Activated naive CD4-positive, alpha-beta T cell treated with anti-CD3 and anti-CD28 coated beads, Interleukin-2, amount 50 U/mL, for 72 hours (primary cell): Measurements from ENCODE around the gene NOP9. TPM values are rescaled to one million over a fixed set of nuclear protein-coding genes. Genes with fewer than 3 reads are reported as not detected.
A peak's percentile ranks its signal among the peaks of the same experiment; 100 is the strongest.

ENCODE experiments used
- ATAC-seq, 2 donors: fragments of 150-1000 bp; cut with Tn5 transposase; 2 replicates each; pipeline ENCODE4 v1.10.0; 2021; ENCODE audit warnings: mild to moderate bottlenecking in 2 of 2, moderate library complexity in 2 of 2
- DNase-seq, 2 donors: peaks; one replicate each; pipeline ENCODE4 v3.0.0; 2021 to 2022; ENCODE audit warnings: low spot score in 2 of 2
- H3K27ac Mint-ChIP-seq, 2 donors: one replicate each; pipeline ENCODE4 v1.8.0; 2022; ENCODE audit warnings: mild to moderate bottlenecking in 2 of 2, mixed read lengths in 2 of 2
- H3K36me3 Mint-ChIP-seq, 2 donors: one replicate each; pipeline ENCODE4 v1.8.0; 2022; ENCODE audit warnings: mixed read lengths in 2 of 2
- H3K9me3 Mint-ChIP-seq, 2 donors: one replicate each; pipeline ENCODE4 v1.8.0; 2022; ENCODE audit warnings: mixed read lengths in 2 of 2
- total RNA-seq, 2 donors: library from RNA; stranded (reverse); gene quantifications; one replicate each; pipeline ENCODE4 v1.2.3, GENCODE V29; 2022

NOP9 gene
- total RNA-seq, 2 donors from 2014 or later, result 30.5 TPM

DNA sequence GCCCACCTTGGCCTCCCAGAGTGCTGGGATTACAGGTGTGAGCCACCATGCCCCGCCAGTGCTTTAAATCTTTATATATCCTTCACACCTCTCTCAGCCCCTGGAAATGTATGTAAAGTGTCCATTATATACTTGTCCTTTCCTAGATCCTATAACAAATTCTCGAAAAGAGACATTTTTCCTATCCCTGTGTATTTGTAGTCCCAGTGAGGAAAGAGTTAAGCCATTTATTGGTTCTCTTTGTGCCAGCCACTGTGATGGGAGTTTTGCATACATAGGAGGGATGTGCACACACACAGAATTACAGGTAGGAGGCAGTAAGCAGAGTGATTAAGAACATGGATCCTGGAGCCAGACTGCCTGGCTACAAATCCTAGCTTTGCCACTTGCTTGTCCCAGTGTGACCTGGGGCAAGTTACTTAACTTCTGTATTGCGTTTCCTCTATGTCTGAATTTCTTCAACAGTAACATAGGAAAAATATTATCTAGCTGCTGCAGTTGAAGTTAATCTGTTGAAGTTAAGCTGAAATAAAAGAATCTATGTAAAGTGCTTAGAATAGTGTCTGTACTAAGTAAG is 26.1 kb upstream of the NOP9 start:
- H3K9me3 Mint-ChIP-seq, result peaks cover 0 to 4% of the 10 kb centered on the region in 2 donors
- peak overlapping the region; percentile 68 to 73 for H3K27ac Mint-ChIP-seq
- DNase-seq, result no peak
- peaks cover 4 to 5% of the 10 kb centered on the region in 2 donors for H3K36me3 Mint-ChIP-seq
- ATAC-seq, result no peak

- peaks cover 4 to 8% of the 10 kb centered on the region in 2 donors for H3K36me3 Mint-ChIP-seq
- peak overlapping the region; percentile 45 to 73 for H3K27ac Mint-ChIP-seq
- peak; percentile 71 to 77 for ATAC-seq
- peaks cover 0 to 8% of the 10 kb centered on the region in 2 donors for H3K9me3 Mint-ChIP-seq
- DNase-seq, result peak; percentile 54 to 70
These were observed 25.5 kb upstream of the NOP9 start for GRCh38 chr14:24274101-24274543.

DNA sequence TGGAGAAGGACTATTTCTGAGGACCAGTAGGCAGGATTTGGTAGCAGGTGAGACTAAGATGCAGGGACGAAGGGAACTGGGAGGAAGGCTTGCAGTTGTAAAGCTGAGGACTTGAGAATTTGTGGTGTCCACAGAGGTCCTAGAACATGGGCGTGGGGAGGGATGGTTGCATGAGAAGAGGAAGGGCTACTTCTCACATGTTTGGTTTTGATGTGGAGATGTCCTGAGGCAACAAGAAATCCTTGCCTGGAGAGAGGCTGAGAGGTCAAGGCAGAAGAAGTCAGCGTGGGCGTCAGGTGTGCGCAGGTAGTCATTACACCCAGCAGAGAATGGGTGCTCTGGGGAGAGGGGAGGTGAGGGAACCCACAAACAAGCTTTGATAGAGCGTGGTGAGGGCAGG is 22.6 kb upstream of the NOP9 start:
- H3K27ac Mint-ChIP-seq, result no peak overlapping the region
- ATAC-seq (no peak), DNase-seq (no peak)
- H3K9me3 Mint-ChIP-seq, result peaks cover 0 to 8% of the 10 kb centered on the region in 2 donors
- H3K36me3 Mint-ChIP-seq, result peaks cover 4 to 8% of the 10 kb centered on the region in 2 donors

DNA sequence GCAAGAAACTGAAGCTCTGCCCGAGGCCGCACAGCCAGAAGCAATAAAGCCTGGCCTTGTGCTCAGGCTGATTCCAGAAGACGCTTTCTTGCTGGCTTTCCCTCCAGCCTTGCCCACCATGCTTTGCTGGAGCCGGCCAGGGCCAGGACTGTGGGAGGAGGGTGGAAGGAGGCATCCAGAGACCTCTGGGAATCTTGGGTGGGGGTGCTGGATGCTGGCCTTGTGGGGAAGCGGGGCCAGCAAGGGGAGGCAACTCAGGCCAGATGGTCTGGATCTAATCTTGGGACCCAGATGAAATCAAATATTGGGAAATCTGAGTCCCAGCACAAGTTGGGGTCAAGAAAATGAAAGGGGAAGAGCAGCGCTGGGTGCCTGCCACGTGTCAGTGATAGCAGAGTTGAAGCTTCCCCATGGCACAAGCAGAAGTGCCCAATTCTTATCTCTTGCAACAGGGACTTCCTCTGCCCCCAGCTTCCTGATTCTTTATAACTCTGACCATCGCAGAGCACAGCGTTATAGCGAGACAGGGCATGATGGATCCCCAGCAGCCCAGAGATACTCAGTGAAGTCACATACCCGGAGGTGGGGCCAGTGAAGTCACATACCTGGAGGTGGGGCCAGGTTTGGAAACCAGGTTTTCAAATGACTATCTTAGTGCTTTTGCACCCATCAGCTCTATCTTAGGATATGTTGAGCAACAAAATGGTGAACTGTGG is 21.9 kb upstream of the NOP9 start:
- no peak for ATAC-seq
- Mint-ChIP-seq H3K27ac (peak overlapping the region; percentile 23 to 45), H3K36me3 (peaks cover 4 to 8% of the 10 kb centered on the region in 2 donors), H3K9me3 (peaks cover 0 to 8% of the 10 kb centered on the region in 2 donors)
- DNase-seq, result no peak

GRCh38 chr14:24278424-24278823 is 21.2 kb upstream of the NOP9 start:
- Mint-ChIP-seq H3K36me3 (peaks cover 4 to 8% of the 10 kb centered on the region in 2 donors), H3K9me3 (peaks cover 0 to 8% of the 10 kb centered on the region in 2 donors), H3K27ac (peak overlapping the region; percentile 23 to 73)
- ATAC-seq, result no peak
- DNase-seq, result no peak

- peaks cover 0 to 8% of the 10 kb centered on the region in 2 donors for H3K9me3 Mint-ChIP-seq
- ATAC-seq, result peak; percentile 77 to 98
- peak overlapping the region; percentile 23 to 37 for H3K27ac Mint-ChIP-seq
- peaks cover 4 to 8% of the 10 kb centered on the region in 2 donors for H3K36me3 Mint-ChIP-seq
- DNase-seq, result peak; percentile 25 to 78
These were observed 20.1 kb upstream of the NOP9 start for GRCh38 chr14:24279301-24280186.

DNA sequence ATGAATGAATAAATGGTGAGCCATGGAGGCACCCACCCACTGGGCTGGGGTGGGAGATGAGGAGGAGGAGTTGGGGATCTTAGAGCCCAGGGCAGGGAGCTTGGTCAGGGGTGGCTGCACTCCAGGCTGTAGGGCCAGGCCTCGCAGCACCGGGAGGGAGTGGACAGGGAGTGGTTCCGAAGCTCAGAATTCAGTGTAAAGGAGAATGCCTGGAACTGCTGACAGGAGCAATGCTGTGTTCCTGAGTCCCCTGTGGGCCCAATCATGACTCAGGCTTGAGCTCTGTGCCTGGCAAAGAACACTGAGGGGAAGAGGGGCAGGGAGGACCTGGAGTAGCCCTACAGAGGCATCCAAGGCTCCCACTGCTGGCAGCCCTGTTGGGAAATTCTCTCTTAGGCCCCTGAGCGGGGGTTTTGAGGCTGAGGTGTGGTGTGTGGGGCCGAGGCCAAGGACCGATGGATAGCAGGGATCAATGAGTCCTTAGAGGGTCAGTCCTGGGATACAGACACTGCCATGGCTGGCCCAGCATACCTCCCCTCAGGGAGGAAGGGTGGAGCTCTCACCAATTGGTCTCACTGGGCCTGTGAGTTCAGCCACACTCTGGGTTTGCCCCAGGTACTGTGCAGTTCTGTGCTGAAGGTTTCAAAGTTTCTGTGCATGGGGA is 18.7 kb upstream of the NOP9 start:
- Mint-ChIP-seq H3K27ac (peak overlapping the region in 1 of 2 donors; percentile 15), H3K9me3 (peaks cover 0 to 8% of the 10 kb centered on the region in 2 donors), H3K36me3 (peaks cover 4 to 8% of the 10 kb centered on the region in 2 donors)
- DNase-seq (no peak), ATAC-seq (no peak)

DNA sequence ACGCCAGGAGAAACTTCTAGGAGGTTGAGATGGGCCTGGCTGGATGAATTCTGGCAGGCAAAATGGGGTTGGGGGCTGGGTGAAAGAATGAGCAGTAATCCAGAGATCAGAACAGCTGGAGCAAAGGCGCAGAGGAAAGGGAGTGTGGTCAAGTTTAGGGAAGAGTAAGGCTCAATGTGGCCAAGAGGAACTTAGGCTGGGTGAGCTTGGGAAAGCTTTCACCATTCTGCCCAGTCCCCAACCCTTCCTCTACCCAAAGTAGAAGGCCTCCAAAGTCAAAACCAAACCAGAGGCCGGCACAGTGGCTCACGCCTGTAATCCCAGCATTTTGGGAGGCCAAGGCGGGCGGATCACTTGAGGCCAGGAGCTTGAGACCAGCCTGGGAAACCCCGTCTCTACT is 18.0 kb upstream of the NOP9 start:
- H3K9me3 Mint-ChIP-seq, result peaks cover 0 to 8% of the 10 kb centered on the region in 2 donors
- H3K27ac Mint-ChIP-seq, result no peak overlapping the region
- no peak for DNase-seq
- H3K36me3 Mint-ChIP-seq, result peaks cover 4 to 8% of the 10 kb centered on the region in 2 donors
- no peak for ATAC-seq

DNA sequence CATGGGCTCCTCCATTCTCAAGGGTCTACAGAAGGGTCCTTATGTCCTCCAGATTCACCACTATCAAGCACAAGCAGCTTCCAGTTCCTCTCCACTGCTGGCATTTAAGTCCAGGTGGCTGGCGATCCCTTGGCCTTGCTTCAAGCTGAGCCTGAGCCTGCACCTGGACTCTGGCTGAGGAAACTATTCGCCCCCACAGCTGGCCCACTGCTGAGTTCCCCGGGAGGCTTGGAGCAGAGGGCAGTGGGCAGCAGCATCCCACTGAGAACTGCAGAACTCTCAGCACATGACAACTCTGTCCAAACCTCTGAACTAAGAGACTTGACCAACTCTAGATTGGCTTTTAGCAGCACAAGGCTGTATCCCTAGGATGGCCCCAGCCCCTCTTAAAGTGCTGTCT is 16.9 kb upstream of the NOP9 start:
- no peak overlapping the region for H3K27ac Mint-ChIP-seq
- peaks cover 0 to 8% of the 10 kb centered on the region in 2 donors for H3K9me3 Mint-ChIP-seq
- ATAC-seq (no peak), DNase-seq (no peak)
- H3K36me3 Mint-ChIP-seq, result peaks cover 4 to 8% of the 10 kb centered on the region in 2 donors

DNA sequence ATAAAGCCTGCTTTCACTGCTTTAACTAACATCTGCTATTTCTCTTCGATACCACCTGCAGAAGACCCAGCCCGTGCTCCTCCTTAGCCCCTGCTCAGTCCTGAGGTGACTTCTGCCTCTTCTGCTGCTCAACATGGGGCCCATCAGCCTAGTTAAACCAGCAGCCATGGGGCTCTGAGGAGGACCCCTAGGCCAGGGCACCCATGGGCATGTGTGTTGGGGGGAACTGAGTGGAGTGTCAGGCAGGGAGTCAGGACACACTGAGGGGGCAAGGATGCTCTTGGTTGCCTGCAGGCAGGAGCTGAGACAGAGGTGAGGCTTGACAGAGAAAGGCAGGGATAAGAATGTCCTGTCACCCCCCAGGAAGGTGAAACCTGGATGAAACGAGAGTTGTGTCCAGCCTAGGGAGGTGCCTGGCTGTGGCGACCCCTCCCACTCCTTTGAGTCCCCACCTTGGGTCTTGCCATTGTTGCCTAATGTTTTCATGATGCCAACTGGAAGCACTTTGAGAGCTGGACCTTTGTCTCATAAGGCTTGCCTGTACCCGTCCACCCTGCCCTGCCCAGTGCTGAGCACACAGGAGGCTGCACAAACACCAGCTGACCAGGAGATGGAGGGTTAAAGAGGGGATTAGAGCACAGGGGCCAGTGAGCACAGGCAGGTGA is 15.7 kb upstream of the NOP9 start:
- ATAC-seq (no peak), DNase-seq (no peak)
- no peak overlapping the region for H3K27ac Mint-ChIP-seq
- H3K9me3 Mint-ChIP-seq, result no peaks in the 10 kb centered on the region
- no peaks in the 10 kb centered on the region for H3K36me3 Mint-ChIP-seq

DNA sequence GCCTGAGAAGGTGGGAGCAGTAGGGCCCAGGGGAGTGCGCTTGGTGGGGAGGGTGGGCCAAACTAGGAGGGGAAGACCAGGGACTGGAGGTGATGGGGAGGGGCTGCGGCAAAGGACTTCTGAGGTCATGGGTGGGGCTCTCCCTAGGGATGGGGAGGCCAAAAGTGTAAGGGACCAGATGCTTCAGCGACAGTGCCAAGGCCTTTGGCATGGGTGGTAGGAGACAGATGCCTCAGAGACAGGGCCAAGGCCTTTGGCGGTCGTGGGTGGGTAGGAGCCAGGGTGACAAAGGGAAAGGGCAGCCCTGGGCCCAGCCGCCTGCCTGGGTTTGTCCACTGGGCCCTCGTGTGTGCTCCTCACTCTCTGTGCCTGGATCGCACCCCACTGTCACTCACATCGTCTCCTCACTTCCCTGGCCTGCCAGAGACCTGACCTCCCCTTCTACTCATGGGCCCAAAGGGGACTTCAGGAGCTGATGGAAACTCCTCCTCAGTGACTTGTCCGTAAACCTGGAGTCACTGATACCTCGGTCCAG is 15.1 kb upstream of the NOP9 start:
- H3K36me3 Mint-ChIP-seq, result no peaks in the 10 kb centered on the region
- ATAC-seq, result no peak
- H3K27ac Mint-ChIP-seq, result no peak overlapping the region

DNA sequence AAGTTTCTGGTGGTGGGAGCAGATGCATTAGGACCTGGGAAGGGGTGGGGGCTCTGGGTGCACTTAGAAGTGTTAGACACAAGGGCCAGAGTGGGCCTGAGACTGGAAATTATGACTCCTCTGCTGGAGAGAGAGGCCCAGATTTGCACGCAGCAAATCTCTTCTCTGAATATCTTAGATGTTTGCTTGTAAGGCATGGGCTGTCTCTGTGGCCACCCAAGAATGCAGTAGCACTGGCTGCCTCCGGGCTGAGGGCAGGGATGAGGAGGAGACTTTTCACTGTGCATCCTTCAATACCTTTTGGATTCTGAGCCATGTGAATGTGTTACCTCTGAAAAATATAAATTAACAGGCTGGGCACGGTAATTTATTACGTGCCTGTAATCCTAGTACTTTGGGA is 14.3 kb upstream of the NOP9 start:
- Mint-ChIP-seq H3K36me3 (peaks cover 1 to 4% of the 10 kb centered on the region in 2 donors), H3K9me3 (no peaks in the 10 kb centered on the region)
- no peak for ATAC-seq

More for the DNA sequence above, 15.1 kb upstream of the NOP9 start:
- H3K9me3 Mint-ChIP-seq, result no peaks in the 10 kb centered on the region
- DNase-seq, result no peak

GRCh38 chr14:24286996-24287395 is 12.7 kb upstream of the NOP9 start:
- no peaks in the 10 kb centered on the region for H3K9me3 Mint-ChIP-seq
- H3K36me3 Mint-ChIP-seq, result peaks cover 13 to 18% of the 10 kb centered on the region in 2 donors
- DNase-seq, result no peak
- no peak overlapping the region for H3K27ac Mint-ChIP-seq
- no peak for ATAC-seq

More for the DNA sequence above, 14.3 kb upstream of the NOP9 start:
- no peak for DNase-seq
- no peak overlapping the region for H3K27ac Mint-ChIP-seq

- DNase-seq (peak; percentile 43 to 83), ATAC-seq (peak; percentile 98 to 99)
- H3K9me3 Mint-ChIP-seq, result no peaks in the 10 kb centered on the region
- H3K27ac Mint-ChIP-seq, result peak overlapping the region in 1 of 2 donors; percentile 71
- peaks cover 13 to 27% of the 10 kb centered on the region in 2 donors for H3K36me3 Mint-ChIP-seq
These were observed 9.9 kb upstream of the NOP9 start for GRCh38 chr14:24289649-24290280.

DNA sequence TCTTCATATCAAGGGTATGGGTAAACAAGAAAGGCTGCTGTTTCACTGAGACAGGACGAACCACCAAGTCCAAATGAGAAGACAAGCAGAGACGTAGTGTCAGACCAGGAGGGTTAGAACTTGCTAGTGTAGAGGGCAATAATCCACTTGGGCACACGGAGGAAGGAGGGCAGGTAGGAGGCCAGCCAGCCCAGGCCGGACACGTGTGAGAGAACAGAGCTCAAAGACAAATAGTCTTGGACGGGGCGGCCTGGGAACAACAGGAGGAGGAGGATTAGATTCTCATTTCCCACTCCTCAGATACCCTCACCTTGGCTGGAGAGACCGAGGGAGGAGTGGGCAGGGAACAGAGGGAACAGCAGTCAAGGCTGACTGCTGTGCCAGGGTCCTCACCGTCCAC is 8.9 kb upstream of the NOP9 start:
- H3K9me3 Mint-ChIP-seq, result no peaks in the 10 kb centered on the region
- H3K27ac Mint-ChIP-seq, result no peak overlapping the region
- DNase-seq, result no peak
- ATAC-seq, result no peak
- H3K36me3 Mint-ChIP-seq, result peaks cover 13 to 27% of the 10 kb centered on the region in 2 donors
